ENCODE measurements around the gene SUCLG2.
"Not testable (repeated sequence)": the region's sequence is repeated elsewhere in the genome, so short reads cannot be mapped to it uniquely, and the experiment has no call there.

SUCLG2 gene

DNA sequence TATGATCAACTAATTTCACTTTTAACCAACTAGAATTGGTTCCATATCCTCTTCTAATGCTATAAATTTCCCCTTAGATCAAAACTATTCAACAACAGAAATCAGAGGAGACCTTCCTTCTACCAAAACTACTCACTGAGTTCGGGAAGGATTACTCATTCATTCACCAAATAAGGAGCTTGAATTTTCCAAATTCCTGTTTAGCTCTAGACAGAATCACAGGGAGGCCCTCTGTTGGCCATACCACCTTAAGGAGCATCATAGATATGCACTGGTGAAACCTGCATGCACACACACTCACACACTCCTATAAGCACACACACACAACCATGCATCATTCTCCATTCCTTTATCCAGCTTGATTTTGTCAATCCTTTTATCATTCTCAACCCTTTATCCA, 49.0 kb downstream of the SUCLG2 start:
- no peak for DNase-seq

DNA sequence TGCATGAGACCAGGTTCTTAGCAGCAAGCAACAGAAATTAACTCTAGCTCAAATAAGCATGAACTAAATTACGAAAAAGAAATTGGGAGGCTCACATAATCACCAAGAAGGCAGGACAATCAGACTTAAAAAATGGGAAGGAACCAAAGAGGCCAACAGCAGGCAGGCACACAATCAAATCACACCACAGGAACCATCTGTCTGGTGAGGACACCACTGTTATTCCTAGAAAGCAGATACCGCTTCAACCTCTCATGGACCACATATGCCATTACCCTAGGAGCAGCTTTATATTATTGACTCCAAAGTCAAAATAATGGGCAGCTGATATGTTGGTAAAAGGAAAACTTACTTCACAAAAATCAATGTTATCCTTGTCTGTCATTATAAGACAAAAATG, 51.6 kb downstream of the SUCLG2 start:
- no peak for DNase-seq

DNA sequence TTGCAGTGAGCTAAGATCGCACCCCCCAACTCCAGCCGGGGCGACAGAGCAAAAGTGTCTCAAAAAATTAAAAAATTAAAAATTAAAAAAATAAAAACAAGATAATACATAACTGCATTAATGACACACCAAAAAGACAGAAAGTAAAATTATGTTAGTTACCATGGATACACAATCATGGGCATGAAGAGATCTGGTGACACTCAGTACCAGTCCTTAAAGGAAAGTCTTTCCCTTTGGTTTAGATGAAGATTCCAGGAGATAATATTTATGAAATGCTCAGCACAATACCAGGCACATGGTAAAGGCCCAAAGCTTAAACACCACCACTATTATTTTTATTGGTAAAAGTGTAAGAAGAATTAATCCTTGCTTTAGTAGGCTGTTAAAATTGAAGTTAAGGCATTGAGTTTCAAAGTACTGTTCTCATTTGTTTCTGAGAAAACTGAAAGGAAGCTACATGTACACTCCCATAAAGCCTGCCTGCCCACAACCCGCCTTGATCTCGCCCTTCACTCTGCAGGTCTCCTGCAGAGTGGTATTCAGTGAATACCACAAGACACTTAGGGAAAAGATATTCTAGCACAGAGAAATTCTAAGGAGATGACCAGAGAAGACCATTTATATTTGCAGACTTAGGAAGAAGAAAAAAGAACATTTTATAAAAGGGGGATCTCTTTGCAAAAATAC, 52.3 kb downstream of the SUCLG2 start:
- no peak for DNase-seq

DNA sequence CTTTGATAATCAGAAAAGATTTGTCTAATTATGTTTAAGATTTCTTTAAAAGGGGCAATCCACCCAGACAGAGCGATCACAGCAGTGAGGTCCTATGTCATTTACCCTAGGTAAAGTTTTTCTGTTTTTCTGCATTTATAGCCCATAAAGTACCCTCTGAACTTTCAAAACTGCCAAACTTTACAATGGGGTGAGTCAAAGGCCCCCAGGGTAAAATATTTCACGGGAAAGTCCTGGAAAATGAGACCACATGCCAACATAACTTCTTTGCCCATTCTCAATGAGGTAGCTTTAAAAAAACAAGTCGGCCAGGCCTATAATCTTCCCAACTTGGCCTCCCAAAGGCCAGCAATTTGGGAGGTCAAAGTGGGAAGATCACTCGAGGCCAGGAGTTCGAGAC, 53.0 kb downstream of the SUCLG2 start:
- DNase-seq = no peak

DNA sequence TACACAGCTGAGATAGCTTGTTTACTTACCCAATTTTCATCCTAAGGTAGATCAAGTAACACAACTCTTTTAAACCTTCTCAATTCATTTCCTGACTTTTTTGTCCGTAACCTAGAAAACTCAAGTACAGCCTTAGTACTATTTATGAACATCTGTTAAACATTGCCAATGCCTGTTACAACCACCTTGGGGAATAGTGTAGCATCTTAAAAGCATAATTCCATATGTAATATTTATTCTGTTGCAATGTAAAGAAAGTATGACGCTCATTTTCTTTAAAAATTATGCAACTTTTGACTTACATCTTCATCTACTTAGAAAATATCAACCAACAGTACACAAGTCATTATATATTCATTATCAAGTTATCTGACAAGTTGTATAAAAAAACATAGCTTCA, 54.6 kb downstream of the SUCLG2 start:
- no peak for DNase-seq

DNA sequence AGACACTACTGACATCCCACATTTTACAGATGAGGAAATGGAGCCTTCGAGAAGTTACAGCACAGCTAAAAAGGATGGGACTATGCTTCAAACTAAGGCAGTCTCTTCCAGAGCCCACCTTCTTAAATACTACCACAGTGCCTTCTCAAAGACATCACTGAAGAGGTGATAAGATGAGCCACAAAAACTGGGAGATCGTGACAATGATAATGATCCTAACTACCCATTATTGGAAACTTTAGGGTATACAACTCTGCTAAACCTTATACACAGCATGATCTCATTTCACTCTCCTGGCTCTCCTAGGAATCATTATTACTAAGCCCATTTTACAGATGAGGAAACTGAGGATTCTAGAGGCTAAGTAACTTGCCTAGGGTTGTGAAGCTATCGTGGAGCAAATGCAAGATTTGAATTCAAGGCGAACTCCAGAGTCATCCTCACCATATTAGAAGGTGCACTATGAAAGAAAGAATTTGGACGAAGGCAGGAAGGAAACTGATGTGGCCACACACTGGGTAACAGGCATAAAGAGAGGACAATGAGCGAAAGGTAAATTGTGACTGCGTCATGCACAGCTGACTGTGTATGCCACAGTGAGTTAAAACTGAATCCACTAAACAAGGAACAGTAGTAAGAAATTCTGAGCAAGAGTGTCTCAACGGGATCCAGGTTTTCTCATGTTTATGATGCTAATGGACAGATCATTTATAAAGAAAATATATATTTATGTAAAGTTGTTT, 55.4 kb downstream of the SUCLG2 start:
- no peak for DNase-seq

DNA sequence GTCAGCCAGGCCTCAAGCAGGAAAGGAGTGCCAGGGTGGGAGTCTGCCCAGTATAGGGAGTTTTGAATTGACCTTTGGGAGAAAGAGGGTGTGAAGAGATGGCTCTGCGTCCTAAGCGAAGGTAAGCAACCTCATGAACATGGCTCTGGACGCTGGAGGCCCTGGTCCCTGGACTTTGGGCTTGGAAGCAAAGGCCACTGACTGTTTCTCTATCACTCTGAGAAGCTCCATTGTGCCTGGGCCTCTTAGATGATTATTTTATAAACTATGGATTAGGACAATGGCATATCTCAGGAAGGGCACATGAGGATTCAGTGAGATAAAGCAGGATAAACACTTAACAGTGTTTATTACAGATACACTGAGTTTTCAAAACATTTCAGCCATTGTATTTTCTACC, 59.0 kb downstream of the SUCLG2 start:
- DNase-seq = no peak

DNA sequence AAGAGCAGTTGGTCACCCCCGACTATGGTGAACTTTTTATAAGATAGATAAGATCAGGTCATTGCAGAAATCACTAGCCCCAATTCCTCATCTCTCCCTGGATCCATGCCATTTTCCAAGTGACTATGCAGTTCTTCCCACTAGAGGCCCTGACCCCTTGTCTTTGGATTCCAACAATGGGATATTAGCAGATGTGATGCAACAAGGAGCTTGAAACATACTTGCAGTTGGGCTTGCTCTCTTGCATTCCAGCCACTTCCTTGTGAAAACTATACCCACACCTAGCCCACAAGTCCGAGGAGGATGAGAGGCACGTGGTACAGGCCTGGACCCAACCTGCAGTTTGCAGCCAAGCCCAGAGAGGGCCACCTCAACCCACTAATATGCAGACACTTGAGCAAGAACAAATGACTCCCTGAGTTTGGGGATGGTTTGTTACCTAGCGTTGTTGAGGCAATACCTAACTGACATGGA, 60.6 kb downstream of the SUCLG2 start:
- peak; percentile 10 for DNase-seq

DNA sequence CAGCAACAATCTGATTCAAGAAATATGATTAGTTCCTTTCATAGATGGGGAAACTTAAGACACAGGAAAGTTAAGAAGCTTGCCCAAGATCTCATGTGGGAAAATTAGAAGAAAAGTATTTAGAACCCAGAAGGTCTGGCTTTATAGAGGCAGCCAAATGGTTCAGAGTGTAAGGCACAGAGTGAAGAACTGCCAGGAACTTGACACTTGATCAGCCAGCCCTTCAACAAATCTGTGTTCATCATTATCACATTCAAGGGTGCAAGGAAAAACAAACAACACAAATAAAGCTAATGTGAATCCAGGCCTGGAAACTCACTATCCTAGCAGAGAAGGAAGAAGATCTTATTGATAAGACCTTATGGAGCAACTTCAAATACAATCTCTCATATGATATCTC, 62.4 kb downstream of the SUCLG2 start:
- DNase-seq = no peak

DNA sequence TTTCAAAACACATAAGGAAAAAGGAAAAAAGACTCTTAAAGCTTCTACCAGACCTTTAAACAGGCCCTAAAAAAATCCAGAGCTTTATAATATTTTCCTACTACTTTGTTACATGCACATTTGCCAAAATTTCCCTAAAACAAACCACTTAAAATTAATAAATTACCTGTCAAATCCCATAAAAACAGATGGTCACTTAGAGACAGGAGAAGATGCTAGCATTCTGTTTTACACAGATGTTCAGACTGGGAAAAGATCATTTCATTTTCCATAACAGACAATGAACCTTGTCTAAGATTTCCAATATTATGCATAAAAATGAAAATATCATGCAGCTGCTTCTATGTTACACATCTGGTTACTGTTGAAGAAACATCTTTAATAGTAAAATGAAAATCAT, 66.6 kb downstream of the SUCLG2 start:
- DNase-seq = no peak

DNA sequence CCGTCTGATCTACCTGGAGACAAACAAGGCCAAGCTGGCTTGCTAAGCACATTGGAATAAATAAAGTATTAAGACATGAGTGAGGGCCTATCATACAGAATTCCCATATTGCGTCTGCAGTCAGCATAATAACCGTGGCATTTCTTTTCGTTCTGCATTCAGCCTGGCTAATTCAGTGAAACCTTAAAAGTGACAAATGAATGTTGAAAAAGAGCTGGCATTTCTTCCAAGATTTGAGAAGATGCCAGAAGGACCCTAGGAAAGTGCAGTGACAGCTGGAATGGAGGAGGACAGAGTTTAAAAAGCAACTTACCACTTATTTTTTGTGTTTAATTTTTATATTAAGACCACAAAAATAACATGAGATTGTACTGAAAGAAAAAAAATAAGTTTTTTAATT, 67.1 kb downstream of the SUCLG2 start:
- DNase-seq = no peak

DNA sequence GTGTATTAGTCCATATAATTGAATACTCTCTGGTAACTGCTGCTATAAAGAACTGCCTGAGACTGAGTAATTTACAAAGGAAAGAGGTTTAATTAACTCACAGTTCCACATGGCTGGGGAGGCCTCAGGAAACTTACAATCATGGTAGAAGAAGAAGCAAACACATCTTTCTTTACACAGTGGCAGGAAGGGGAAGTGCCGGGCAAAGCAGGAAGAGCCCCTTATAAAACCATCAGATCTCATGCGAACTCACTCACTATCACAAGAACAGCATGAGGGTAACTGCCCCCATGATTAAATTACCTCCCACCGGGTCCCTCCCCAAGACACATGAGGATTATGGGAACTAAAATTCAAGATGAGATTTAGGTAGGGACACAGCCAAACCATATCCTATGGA, 69.8 kb downstream of the SUCLG2 start:
- not testable (repeated sequence) for DNase-seq

DNA sequence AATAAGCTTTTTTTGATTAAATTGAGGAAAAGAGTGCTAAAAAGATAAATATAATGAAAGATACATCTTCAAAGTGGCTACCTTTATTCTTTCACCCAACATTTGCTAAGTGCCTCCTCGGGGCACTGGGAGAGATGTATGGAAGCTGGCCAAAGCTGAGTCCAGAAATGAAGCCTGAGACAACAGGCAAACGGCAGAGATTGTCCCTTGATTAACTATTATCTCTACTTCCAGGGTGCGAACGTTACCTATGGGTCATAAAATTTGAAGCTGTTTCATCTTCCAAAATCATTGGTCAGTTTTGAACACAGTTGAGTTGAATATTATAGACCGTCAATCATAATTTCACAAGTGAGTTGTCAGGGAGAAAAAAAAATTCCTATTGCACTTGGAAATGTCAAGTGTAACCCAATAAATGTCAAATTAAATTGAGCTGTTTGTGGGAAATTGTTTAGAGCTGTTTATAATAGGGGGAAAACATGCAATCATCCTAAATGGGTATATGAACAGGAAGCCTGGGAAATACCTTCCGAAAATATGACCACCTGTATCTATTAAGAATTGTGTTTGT, 73.9 kb downstream of the SUCLG2 start:
- DNase-seq = no peak

DNA sequence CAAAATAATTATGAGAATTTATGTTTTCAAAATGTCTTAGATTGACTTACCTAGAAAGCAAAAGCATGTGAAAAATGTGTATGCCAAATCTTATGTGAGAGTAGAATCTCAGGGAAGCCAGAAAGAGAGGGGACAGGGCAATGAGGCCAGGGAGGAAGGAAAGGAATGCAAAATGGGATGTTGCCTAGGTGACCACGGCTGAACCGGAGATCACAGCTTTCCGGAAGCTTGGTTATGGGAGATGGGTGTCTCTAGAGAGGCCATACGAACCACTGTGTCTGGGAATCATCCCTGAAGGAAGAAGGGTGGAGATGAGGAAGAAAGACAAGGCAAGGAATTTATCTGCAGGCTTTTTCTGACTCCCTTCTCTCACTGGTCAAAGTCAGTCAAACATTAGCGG, 76.0 kb downstream of the SUCLG2 start:
- no peak for DNase-seq

DNA sequence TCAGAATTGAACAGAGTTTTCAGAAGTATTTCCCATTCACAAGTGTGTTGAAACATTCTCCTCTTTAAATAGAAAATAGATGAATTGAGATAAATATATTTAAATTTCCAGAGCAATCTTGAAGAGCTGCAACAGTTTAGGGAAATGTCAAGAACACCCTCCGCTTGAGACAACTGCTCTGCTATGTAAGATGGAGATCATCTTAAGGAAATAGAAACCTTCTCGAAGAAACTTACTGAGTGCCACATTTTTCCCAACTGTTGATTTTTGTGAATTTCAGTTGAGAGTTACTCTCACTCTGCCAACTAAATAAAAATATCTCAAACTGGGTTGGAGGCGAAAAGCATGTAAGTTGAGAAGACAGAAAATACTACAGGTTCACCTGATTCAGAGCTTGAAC, 78.0 kb downstream of the SUCLG2 start:
- DNase-seq = no peak

DNA sequence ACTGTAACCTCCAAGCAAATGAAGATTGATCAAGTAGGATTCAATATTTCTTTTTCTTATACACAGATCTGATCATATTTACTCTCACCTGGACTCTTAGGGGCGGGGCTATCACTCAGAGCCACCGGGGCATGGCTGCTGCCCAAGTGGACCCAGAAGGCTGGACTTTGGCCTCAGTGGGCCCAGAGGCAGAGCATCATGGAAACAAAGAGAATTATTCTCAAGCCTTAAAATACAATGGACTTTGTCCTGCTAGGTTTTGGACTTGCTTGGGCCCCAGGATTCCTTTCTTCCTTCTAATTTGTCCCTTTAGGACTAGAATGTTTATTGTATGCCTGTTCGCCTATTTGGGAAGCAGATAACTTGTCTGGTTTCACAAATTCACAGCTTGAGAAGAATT, 85.1 kb downstream of the SUCLG2 start:
- DNase-seq = no peak

DNA sequence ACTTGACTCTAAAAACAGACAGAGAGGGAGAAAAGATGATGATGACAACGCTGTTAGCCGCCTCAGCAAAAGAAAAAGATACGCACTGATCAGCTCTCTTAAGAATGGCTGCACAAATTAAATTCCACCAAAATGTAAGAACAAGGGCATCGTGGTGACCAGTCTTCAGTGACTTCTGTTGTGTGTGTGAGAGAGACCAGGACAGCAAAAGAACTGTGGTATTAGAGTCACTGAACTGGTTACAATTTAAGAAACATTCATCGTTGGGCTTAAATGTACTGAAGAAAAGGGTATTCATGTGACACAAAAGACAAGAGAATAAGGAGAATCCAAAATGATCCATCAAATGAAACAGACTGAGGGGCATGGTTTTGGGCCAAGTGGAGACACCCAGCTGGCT, 86.5 kb downstream of the SUCLG2 start:
- no peak for DNase-seq

DNA sequence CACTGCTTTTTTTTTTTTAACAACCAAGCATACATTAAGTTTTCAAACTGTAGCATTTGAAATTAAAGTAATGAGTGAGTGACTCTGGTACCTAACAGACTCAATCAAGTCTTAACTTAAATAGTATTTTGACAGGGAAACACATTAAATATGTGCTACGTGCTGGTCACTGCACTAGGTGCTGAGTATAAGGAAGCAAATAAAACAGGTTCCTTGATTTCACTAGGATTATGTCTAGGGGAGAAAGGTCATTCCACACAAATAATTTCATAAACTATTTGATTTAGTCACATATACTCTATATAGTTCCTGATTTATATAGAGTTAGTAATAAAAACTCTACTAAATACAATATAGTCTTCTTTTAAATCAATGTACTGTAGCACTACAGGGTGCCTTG, 89.4 kb downstream of the SUCLG2 start:
- no peak for DNase-seq

DNA sequence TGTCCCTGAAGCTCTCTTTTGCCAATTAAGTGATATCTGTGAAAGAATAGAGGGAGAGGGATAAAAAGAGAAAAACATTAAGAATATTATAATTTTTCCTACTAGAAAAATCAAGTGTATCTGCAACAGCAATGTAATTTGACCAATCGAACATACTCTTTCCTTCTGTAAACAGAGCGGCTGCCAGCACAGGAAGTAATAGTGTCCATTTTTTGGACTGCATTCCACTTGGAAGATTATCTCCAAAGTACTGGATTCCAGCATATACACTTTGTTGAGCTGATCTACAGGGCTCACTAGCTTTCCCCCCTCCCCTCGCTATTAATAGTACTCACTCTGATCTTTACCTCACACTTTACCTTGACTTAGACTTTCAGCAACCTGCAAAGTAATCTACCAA, 90.4 kb downstream of the SUCLG2 start:
- DNase-seq = no peak

DNA sequence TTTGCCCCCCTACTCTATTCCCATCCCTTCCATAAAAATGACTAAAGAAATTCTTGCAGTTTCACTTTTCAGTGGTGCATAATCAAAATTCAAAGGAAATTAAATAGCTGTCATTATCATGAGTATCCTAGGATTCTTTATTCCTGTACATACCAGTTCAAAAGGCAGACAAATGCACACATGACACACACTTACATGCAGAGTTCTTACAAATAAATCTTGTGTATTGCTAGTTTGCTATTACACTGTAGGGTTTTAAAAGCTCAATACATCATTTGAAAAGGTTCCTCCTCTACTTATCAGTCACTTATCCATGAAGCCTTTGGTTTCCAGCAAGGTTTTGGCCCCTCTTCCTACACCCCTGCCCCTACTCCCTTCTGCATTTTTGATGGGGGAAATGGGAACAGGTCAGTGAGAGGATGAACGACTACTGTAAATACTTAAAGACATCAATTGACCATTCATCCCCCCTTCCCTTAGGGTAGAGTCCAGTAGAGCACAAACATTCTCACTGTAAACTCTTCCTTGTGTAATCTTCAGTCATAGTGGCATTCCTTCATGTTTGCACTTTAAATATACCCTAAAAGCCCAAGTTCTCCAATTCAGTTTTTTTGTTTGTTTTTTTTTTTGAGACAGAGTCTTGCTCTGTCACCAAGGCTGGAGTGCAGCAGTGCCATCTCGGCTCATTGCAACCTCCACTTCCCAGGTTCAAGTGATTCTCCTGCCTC, 92.6 kb downstream of the SUCLG2 start:
- DNase-seq = no peak

DNA sequence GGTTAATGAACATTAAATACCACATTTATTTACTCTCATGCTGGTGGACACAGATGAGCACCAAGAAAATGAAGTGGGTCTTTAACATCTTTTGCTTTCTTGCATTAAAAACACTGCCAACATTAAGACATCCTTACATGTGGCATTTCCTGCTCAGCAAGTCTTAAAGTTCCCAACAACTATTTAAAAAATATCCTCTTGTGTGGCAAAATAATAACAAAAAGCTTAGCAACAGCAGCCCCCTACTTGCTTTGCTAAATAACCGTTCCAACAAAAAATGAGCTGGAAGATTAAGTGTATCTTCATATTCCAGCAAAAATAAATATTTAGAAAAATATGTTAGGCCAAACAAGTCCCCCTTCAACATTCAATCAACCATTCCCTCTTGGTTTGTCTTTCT, 93.1 kb downstream of the SUCLG2 start:
- no peak for DNase-seq

DNA sequence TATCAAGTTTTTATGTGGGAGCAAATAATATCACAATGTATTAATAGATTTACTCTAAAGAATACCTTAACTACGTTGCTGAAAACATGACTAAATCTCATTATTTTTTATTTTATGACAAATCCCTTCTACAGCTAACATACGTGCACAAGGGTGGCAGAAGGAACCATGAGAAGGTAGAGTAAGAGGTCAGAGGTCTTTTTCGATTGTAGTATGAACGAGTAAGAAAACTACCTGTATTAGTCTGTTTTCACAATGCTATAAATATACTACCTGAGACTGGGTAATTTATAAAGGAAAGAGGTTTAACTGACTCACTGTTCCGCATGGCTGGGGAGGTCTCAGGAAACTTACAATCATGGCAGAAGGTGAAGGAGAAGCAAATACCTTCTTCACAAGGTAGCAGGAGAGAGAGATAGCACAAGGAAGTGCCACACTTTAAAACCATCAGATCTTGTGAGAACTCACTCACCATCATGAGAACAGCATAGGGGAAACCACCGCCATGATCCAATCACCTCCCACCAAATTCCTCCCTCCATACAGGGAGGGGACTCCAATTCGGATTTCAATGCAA, 95.3 kb downstream of the SUCLG2 start:
- DNase-seq = no peak

DNA sequence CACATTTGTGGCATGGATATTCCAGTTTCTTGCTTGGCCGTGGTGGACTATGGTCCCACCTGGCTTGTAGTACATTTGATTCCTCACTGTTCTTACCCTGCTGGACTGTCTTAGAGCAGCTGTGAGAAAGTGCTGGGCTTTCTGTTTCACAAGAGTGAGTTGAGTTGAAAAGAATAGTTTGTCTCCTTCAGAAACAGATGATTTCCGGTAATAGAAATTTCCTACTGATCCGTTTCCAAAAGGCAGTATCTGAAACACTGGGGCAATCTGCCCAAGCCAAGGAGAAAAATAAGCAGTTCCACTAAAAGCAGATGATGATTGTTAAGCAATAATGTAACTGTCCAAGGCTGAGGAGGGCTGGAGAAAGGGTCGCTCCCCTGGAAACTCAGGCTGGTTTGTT, 96.0 kb downstream of the SUCLG2 start:
- no peak for DNase-seq

Data from activated CD4-positive, alpha-beta T cell treated with anti-CD3 and anti-CD28 coated beads for 48 hours (primary cell).